Left lung (tissue), 10 donors: ENCODE data around the gene PPM1J. TPM values are rescaled to one million over a fixed set of nuclear protein-coding genes. Genes with fewer than 3 reads are reported as not detected.
"Not testable (repeated sequence)": the region's sequence is repeated elsewhere in the genome, so short reads cannot be mapped to it uniquely, and the experiment has no call there.

Experiments
- ATAC-seq: fragments of 200-7000 bp; cut with Tn5 transposase; one replicate; pipeline ENCODE4 v1.9.1; 2020; ENCODE audit warnings: moderate library complexity
- DNase-seq, 4 donors: peaks; one replicate each; pipeline ENCODE4 v3.0.0-alpha.2; 2013 to 2020
- H3K27ac ChIP-seq, 2 donors: fragments of 200-600 bp; sonication (generic) in 1 of 2; one replicate each; pipeline versions ENCODE4 v1.5.0 to v1.8.0; 2020 to 2021
- H3K27me3 ChIP-seq, 2 donors: fragments of 200-600 bp; sonication (generic) in 1 of 2; one replicate each; pipeline versions ENCODE4 v1.5.0 to v1.8.0; 2020 to 2021
- H3K36me3 ChIP-seq, 2 donors: fragments of 200-600 bp; sonication (generic) in 1 of 2; one replicate each; pipeline versions ENCODE4 v1.5.0 to v1.8.0; 2020 to 2021
- H3K4me1 ChIP-seq, 2 donors: fragments of 200-600 bp; one replicate each; pipeline ENCODE4 v1.8.0; 2021
- H3K4me3 ChIP-seq, 2 donors: fragments of 200-600 bp; sonication (generic) in 1 of 2; one replicate each; pipeline versions ENCODE4 v1.5.0 to v1.8.0; 2020 to 2021; ENCODE audit warnings: mild to moderate bottlenecking in 1 of 2
- H3K9me3 ChIP-seq, 2 donors: fragments of 200-600 bp; sonication (generic) in 1 of 2; one replicate each; pipeline versions ENCODE4 v1.5.0 to v1.8.0; 2020 to 2021
- CTCF ChIP-seq, 2 donors: fragments of 200-600 bp; sonication (generic) in 1 of 2; IDR thresholded peaks; one replicate each; pipeline versions ENCODE4 v1.5.0 to v1.8.0; 2021; ENCODE audit warnings: antibody characterized with exemption in 2 of 2
- intact Hi-C, 2 donors: fragments of 100-400 bp; cut with DNase I; formaldehyde crosslinking; loops; one replicate each; pipeline versions ENCODE4 v1.11.2 to v1.14.2; 2022
- polyA plus RNA-seq, 6 donors: library from polyadenylated mRNA; unstranded; fragments of 120-200 nt; gene quantifications; one replicate each; pipeline ENCODE4 v1.2.1, GENCODE V29; 2013; ENCODE audit not compliant: insufficient read length in 6 of 6
- total RNA-seq, 2 donors: library from RNA; stranded (reverse); fragmentation: NEBNext Ultra II Directional; extraction: Animal tissue kit (Norgen Biotek cat#: 25700); gene quantifications; one replicate each; pipeline ENCODE4 v1.2.1, GENCODE V29; 2021
- donor health status: DM: no; HTN: yes; CAD: no.
- donor health status: DM: no; HTN: no; CAD: no.

The PPM1J gene
- total and polyA plus RNA-seq, 8 donors = 0.47 to 0.93 (median 0.65) TPM

GRCh38 chr1:112735752-112736151 lies 20.6 kb upstream of the PPM1J start:
- H3K27me3 ChIP-seq = peaks cover 0 to 37% of the 10 kb centered on the region in 2 donors
- no peaks in the 10 kb centered on the region for H3K9me3 ChIP-seq
- ATAC-seq (no peak), DNase-seq (no peak)
- H3K4me3 ChIP-seq = no peak overlapping the region
- no peaks in the 10 kb centered on the region for H3K36me3 ChIP-seq
- no peak for TF ChIP-seq CTCF (IDR thresholded peaks at IDR 0.05)
- H3K27ac ChIP-seq = no peak overlapping the region
- intact Hi-C loops = no loop called here
- H3K4me1 ChIP-seq = no peaks in the 10 kb centered on the region

- ATAC-seq (no peak), DNase-seq (no peak)
- Histone ChIP-seq H3K27me3 (peaks cover 0 to 6% of the 10 kb centered on the region in 2 donors), H3K4me1 (no peaks in the 10 kb centered on the region), H3K9me3 (no peaks in the 10 kb centered on the region), H3K4me3 (no peak overlapping the region), H3K36me3 (no peaks in the 10 kb centered on the region), H3K27ac (no peak overlapping the region)
- TF ChIP-seq CTCF (IDR thresholded peaks at IDR 0.05) = no peak
- intact Hi-C loops = no loop called here
These were observed 16.3 kb upstream of the PPM1J start for GRCh38 chr1:112731451-112731850.

GRCh38 chr1:112729909-112730308 lies 14.8 kb upstream of the PPM1J start:
- intact Hi-C loops = loop anchor here in 1 of 2 donors (10.0 kb wide), 1 partner anchor 75 kb away; no protein-coding TSS in a partner anchor
- H3K27ac ChIP-seq = no peak overlapping the region
- H3K36me3 ChIP-seq = no peaks in the 10 kb centered on the region
- no peak for ATAC-seq
- H3K4me3 ChIP-seq = no peak overlapping the region
- TF ChIP-seq CTCF (IDR thresholded peaks at IDR 0.05) = no peak
- no peak for DNase-seq
- no peaks in the 10 kb centered on the region for H3K4me1 ChIP-seq
- H3K27me3 ChIP-seq = peaks cover 0 to 6% of the 10 kb centered on the region in 2 donors
- no peaks in the 10 kb centered on the region for H3K9me3 ChIP-seq

GRCh38 chr1:112729011-112729410 lies 13.9 kb upstream of the PPM1J start:
- not testable (repeated sequence) for H3K27ac ChIP-seq, H3K9me3 ChIP-seq, H3K27me3 ChIP-seq, H3K36me3 ChIP-seq, H3K4me1 ChIP-seq, H3K4me3 ChIP-seq, ATAC-seq, DNase-seq
- intact Hi-C loops = loop anchor here in 1 of 2 donors (10.0 kb wide), 1 partner anchor 76 kb away; no protein-coding TSS in a partner anchor

GRCh38 chr1:112728306-112728971 lies 13.3 kb upstream of the PPM1J start:
- DNase-seq, H3K4me3 ChIP-seq, H3K27ac ChIP-seq, H3K9me3 ChIP-seq, H3K4me1 ChIP-seq, ATAC-seq, H3K27me3 ChIP-seq, H3K36me3 ChIP-seq: not testable (repeated sequence)
- intact Hi-C loops = loop anchor here in 1 of 2 donors (10.0 kb wide), 1 partner anchor 76 kb away; no protein-coding TSS in a partner anchor

GRCh38 chr1:112727716-112728115 lies 12.6 kb upstream of the PPM1J start:
- TF ChIP-seq CTCF (IDR thresholded peaks at IDR 0.05) = no peak
- Histone ChIP-seq H3K9me3 (no peaks in the 10 kb centered on the region), H3K27me3 (peaks cover 0 to 11% of the 10 kb centered on the region in 2 donors), H3K4me1 (peaks cover 0 to 5% of the 10 kb centered on the region in 2 donors), H3K27ac (no peak overlapping the region), H3K4me3 (no peak overlapping the region), H3K36me3 (no peaks in the 10 kb centered on the region)
- no peak for DNase-seq
- ATAC-seq = no peak
- intact Hi-C loops = loop anchor here in 1 of 2 donors (10.0 kb wide), 1 partner anchor 77 kb away; no protein-coding TSS in a partner anchor

- intact Hi-C loops = loop anchor here in 1 of 2 donors (10.0 kb wide), 1 partner anchor 81 kb away; no protein-coding TSS in a partner anchor
- not testable (repeated sequence) for H3K9me3 ChIP-seq, H3K4me3 ChIP-seq, H3K27ac ChIP-seq, H3K36me3 ChIP-seq, ATAC-seq, DNase-seq
- Histone ChIP-seq H3K4me1 (peaks cover 0 to 12% of the 10 kb centered on the region in 2 donors), H3K27me3 (peaks cover 0 to 32% of the 10 kb centered on the region in 2 donors)
These were observed 9.1 kb upstream of the PPM1J start for GRCh38 chr1:112724240-112724639.
